Measurements from ENCODE around the gene TUSC2.

DNA sequence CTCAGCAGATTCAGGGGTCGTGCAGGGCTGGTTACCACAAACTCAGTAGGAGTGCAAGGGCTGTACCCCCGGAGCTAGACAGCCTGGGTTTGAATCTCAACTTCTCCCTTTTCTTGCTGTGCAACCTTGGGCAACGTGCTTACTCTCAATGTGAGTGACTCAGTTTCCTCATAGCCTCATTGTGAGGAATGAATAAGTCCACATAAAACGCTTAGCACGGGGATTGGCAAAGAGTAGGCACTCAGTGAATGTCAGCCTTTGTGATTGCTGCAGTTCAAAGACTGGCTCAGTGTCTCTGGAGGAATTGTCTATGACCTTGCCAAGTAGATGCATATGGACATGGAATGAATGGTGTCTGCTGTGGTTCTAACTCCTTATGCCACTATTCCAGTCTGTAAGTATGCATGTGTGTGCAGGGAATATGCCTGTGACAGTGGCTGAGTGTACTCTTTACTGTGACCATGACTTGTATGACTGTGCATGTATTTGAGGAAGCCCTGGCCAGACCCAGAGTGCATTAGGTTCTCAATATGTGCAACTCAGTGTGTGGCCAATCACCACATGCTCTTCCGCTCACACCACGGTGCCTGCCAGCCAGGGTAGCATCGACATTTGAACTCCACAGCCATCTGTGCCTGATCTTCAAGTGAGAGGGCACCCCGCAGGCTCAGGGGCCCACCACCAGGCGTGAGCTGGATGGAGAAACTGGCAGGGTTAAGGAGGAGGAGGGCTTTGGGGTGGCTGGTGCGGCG is 27.9 kb downstream of the TUSC2 start:
- TF ChIP-seq EP300 (IDR thresholded peaks at IDR 0.05; ENCODE audit: borderline replicate concordance) (no peak), TAF1 (IDR thresholded peaks at IDR 0.05; ENCODE audit: low read depth) (no peak), CREB1 (IDR thresholded peaks at IDR 0.05; ENCODE audit: low read depth) (no peak), RAD21 (IDR thresholded peaks at IDR 0.05; ENCODE audit: low read depth) (no peak), NFIC (IDR thresholded peaks at IDR 0.05) (no peak), CEBPB (IDR thresholded peaks at IDR 0.05) (no peak), ZBTB7A (IDR thresholded peaks at IDR 0.05; ENCODE audit: low read depth) (no peak), TEAD4 (IDR thresholded peaks at IDR 0.05) (no peak)
- TF ChIP-seq, protein P1, sequence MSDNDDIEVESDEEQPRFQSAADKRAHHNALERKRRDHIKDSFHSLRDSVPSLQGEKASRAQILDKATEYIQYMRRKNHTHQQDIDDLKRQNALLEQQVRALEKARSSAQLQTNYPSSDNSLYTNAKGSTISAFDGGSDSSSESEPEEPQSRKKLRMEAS (IDR thresholded peaks at IDR 0.05): no peak
- TF ChIP-seq, protein P2, sequence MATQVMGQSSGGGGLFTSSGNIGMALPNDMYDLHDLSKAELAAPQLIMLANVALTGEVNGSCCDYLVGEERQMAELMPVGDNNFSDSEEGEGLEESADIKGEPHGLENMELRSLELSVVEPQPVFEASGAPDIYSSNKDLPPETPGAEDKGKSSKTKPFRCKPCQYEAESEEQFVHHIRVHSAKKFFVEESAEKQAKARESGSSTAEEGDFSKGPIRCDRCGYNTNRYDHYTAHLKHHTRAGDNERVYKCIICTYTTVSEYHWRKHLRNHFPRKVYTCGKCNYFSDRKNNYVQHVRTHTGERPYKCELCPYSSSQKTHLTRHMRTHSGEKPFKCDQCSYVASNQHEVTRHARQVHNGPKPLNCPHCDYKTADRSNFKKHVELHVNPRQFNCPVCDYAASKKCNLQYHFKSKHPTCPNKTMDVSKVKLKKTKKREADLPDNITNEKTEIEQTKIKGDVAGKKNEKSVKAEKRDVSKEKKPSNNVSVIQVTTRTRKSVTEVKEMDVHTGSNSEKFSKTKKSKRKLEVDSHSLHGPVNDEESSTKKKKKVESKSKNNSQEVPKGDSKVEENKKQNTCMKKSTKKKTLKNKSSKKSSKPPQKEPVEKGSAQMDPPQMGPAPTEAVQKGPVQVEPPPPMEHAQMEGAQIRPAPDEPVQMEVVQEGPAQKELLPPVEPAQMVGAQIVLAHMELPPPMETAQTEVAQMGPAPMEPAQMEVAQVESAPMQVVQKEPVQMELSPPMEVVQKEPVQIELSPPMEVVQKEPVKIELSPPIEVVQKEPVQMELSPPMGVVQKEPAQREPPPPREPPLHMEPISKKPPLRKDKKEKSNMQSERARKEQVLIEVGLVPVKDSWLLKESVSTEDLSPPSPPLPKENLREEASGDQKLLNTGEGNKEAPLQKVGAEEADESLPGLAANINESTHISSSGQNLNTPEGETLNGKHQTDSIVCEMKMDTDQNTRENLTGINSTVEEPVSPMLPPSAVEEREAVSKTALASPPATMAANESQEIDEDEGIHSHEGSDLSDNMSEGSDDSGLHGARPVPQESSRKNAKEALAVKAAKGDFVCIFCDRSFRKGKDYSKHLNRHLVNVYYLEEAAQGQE (IDR thresholded peaks at IDR 0.05; ENCODE audit: low read depth): no peak
